Measurements from ENCODE around the gene RBM15B. TPM values are rescaled to one million over a fixed set of nuclear protein-coding genes. Genes with fewer than 3 reads are reported as not detected.

RBM15B gene
- total and polyA plus RNA-seq, 9 of the 15 experiments (the other 6 are each of a cell fraction or from before 2014, with no cell fraction given): 1.8 to 21.0 (median 10.5) TPM

- TF ChIP-seq E2F4 (CRISPR knock-in tag; IDR thresholded peaks at IDR 0.05; ENCODE audit: low read depth): no peak
- TF ChIP-seq ZNF197 (CRISPR knock-in tag; IDR thresholded peaks at IDR 0.05; ENCODE audit: low read depth): no peak
- TF ChIP-seq WHSC1 (IDR thresholded peaks at IDR 0.05; ENCODE audit: low read length): no peak
- TF ChIP-seq MAFK (IDR thresholded peaks at IDR 0.05; ENCODE audit: low read length): no peak
- TF ChIP-seq TRIM28 (IDR thresholded peaks at IDR 0.05): no peak
- TF ChIP-seq ELF4 (CRISPR knock-in tag; IDR thresholded peaks at IDR 0.05): no peak
- TF ChIP-seq ZFX (CRISPR knock-in tag; IDR thresholded peaks at IDR 0.05): peak; percentile 89
- TF ChIP-seq MBD2 (IDR thresholded peaks at IDR 0.05; ENCODE audit: borderline replicate concordance, low read depth): peak; percentile 96
- peak in 1 of 2 experiments; percentile 29; a peak in 1 of 4 replicates for TF ChIP-seq FOXA3 (CRISPR knock-in tag; conservative IDR thresholded peaks at IDR 0.05 in 1 of 2, IDR thresholded peaks at IDR 0.05 in 1 of 2)
- peak; percentile 93 for TF ChIP-seq PCBP2 (IDR thresholded peaks at IDR 0.05; ENCODE audit: low read depth, low read length, poor library complexity, severe bottlenecking)
- TF ChIP-seq XRCC5 (IDR thresholded peaks at IDR 0.05; ENCODE audit: low read depth, low read length): no peak
- peak; percentile 91 for TF ChIP-seq NFRKB (IDR thresholded peaks at IDR 0.05; ENCODE audit: low read depth)
- TF ChIP-seq ZNF561 (CRISPR knock-in tag; conservative IDR thresholded peaks at IDR 0.05): no peak
- no peak for TF ChIP-seq UBTF (IDR thresholded peaks at IDR 0.05; ENCODE audit: borderline replicate concordance in 1 of 2, low read depth in 2 of 2, low read length in 2 of 2)
- no peak for TF ChIP-seq HDAC8 (tag; IDR thresholded peaks at IDR 0.05)
- no peak for TF ChIP-seq ZNF224 (CRISPR knock-in tag; IDR thresholded peaks at IDR 0.05)
- no peak for TF ChIP-seq KLF6 (CRISPR knock-in tag; IDR thresholded peaks at IDR 0.05; ENCODE audit: borderline replicate concordance)
- TF ChIP-seq NCOR1 (IDR thresholded peaks at IDR 0.05): no peak
- TF ChIP-seq ZNF217 (CRISPR knock-in tag; IDR thresholded peaks at IDR 0.05): no peak
- TF ChIP-seq NR2C2 (CRISPR knock-in tag; IDR thresholded peaks at IDR 0.05): no peak; the same call in 1 of the 2 replicates
- peak; percentile 85 for TF ChIP-seq NR2C2 (tag; IDR thresholded peaks at IDR 0.05)
- TF ChIP-seq TSC22D4 (tag; IDR thresholded peaks at IDR 0.05): no peak
- TF ChIP-seq DNMT1 (IDR thresholded peaks at IDR 0.05): no peak
- TF ChIP-seq PTTG1 (tag; IDR thresholded peaks at IDR 0.05; ENCODE audit: low read depth): no peak
- peak; percentile 68; the same call in 1 of the 2 replicates for TF ChIP-seq KAT7 (CRISPR knock-in tag; IDR thresholded peaks at IDR 0.05; ENCODE audit: borderline replicate concordance)
- TF ChIP-seq CSDE1 (IDR thresholded peaks at IDR 0.05): no peak
- TF ChIP-seq ILF3 (IDR thresholded peaks at IDR 0.05; ENCODE audit: borderline replicate concordance): no peak
- TF ChIP-seq NR2F6 (CRISPR knock-in tag; IDR thresholded peaks at IDR 0.05): no peak
- no peak for TF ChIP-seq ZNF41 (CRISPR knock-in tag; conservative IDR thresholded peaks at IDR 0.05)
These were observed 6.2 kb upstream of the RBM15B start, which contains the start of gene MANF (continued) for GRCh38 chr3:51384726-51385473.

All from K562 (cell line).